ENCODE results near the gene KLF16. TPM values are rescaled to one million over a fixed set of nuclear protein-coding genes. Genes with fewer than 3 reads are reported as not detected.

KLF16 gene
- total RNA-seq, 1 donor from 2014 or later = 18.9 TPM

DNA sequence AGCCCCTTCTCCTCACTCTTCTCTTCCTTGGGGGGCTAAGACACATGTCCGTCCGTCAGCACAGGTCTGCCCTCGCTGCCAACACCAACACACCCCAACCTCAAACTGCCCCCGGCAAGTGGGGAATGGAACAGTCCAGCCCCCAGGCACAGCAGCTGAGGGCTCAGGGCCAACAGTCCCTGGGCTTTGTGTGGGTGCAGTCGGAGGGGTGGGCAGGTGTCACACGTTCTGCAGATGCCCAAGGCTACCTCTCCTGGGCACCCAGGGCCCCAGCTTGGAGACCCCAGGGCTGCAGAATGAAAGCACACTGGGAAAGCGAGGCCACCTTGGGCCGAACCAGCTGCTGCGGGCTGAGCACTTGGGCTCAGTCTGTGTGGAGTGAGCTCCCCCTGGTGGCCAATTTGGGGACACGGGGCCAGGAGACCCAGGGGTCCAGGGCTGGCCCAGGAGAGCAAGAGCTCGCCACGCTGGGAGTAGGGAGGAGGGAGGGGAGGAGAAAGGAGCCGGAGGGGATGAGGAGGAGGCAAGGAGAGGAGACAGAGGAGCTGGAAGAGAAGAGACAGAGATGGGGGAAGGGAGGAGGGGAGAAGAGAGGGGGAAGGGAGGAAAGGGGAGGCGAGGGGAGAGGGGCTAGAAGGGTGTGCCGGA lies 37.3 kb downstream of the KLF16 start:
- Mint-ChIP-seq H3K4me3 (peak overlapping the region; percentile 44), H3K27ac (ENCODE audit: unreplicated experiment) (no peak overlapping the region)

GRCh38 chr19:1824252-1824622 lies 39.1 kb downstream of the KLF16 start:
- no peaks in the 10 kb centered on the region for H3K27me3 Mint-ChIP-seq (ENCODE audit: low read depth)
- DNase-seq (ENCODE audit: low read depth, low spot score) = no peak
- no peaks in the 10 kb centered on the region for H3K4me1 Mint-ChIP-seq
- H3K9me3 Mint-ChIP-seq = no peaks in the 10 kb centered on the region
- H3K4me3 Mint-ChIP-seq = no peak overlapping the region
- peaks cover 6% of the 10 kb centered on the region for H3K36me3 Mint-ChIP-seq (ENCODE audit: low read depth)
- TF ChIP-seq, protein P1, sequence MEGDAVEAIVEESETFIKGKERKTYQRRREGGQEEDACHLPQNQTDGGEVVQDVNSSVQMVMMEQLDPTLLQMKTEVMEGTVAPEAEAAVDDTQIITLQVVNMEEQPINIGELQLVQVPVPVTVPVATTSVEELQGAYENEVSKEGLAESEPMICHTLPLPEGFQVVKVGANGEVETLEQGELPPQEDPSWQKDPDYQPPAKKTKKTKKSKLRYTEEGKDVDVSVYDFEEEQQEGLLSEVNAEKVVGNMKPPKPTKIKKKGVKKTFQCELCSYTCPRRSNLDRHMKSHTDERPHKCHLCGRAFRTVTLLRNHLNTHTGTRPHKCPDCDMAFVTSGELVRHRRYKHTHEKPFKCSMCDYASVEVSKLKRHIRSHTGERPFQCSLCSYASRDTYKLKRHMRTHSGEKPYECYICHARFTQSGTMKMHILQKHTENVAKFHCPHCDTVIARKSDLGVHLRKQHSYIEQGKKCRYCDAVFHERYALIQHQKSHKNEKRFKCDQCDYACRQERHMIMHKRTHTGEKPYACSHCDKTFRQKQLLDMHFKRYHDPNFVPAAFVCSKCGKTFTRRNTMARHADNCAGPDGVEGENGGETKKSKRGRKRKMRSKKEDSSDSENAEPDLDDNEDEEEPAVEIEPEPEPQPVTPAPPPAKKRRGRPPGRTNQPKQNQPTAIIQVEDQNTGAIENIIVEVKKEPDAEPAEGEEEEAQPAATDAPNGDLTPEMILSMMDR (conservative IDR thresholded peaks at IDR 0.05) = no peak
- H3K27ac Mint-ChIP-seq (ENCODE audit: unreplicated experiment) = no peak overlapping the region

More for the DNA sequence above, 37.3 kb downstream of the KLF16 start:
- Mint-ChIP-seq H3K36me3 (ENCODE audit: low read depth) (peaks cover 3% of the 10 kb centered on the region), H3K4me1 (no peaks in the 10 kb centered on the region), H3K27me3 (ENCODE audit: low read depth) (no peaks in the 10 kb centered on the region), H3K9me3 (no peaks in the 10 kb centered on the region)
- peak; percentile 84 for DNase-seq (ENCODE audit: low read depth, low spot score)
- TF ChIP-seq, protein P1 (conservative IDR thresholded peaks at IDR 0.05) = peak; percentile 90

DNA sequence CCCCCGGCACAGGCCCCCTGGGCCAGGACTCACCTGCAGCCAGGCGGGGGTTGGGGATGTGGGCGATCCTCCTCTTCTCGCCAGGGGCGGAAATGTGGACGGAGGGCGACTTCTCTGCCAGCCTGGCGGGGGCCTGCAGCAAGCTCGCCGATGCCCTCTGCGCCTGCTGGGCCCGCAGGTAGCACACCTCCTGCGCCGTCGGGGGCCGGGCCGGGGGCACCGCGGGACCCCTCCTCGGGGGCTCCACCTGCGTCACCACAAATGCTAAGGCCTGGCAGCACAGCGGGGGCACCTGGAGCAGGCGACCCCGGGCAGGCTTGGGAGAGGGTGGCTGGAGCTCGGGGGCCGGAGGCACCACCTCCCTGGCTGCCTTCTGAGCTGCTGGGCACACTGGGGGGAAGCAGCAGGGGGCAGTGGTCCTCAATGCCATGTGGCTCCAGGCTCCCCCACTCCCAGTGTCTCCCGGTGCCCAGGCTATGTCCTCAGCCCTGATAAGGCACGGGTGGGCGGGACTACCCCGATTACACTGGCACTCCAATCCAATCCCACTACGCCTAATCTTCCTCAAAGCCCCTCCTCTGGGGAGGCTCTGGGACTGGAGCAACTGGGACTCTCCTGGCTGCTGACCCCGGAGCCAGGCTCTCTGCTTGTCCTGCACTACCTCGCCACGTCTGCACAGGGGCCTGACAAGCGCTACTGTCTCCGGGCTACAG lies 39.7 kb downstream of the KLF16 start:
- no peaks in the 10 kb centered on the region for H3K27me3 Mint-ChIP-seq (ENCODE audit: low read depth)
- H3K27ac Mint-ChIP-seq (ENCODE audit: unreplicated experiment) = no peak overlapping the region
- H3K4me3 Mint-ChIP-seq = no peak overlapping the region
- TF ChIP-seq, protein P1 (conservative IDR thresholded peaks at IDR 0.05) = no peak
- peaks cover 6% of the 10 kb centered on the region for H3K36me3 Mint-ChIP-seq (ENCODE audit: low read depth)
- DNase-seq (ENCODE audit: low read depth, low spot score) = no peak
- H3K4me1 Mint-ChIP-seq = no peaks in the 10 kb centered on the region
- no peaks in the 10 kb centered on the region for H3K9me3 Mint-ChIP-seq

DNA sequence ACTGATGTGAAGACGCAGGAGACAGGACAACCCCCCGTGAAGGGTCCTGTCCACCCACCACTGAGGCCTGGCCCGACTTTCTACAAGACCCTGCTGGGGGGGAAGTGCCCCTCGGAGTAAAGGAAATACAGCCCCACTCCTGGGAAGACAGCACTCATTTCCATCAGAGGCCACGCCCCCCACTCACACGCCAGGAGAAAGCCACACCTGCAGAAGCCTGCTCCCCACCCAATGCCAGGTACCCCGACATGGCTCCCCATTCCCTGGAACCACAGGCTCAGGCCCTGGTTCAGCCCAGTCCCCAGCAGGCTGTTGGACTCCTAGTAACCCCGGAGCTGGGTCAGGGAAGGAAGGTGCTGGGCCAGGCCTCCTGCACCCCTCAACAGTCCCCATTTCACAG lies 40.4 kb downstream of the KLF16 start:
- Mint-ChIP-seq H3K4me1 (no peaks in the 10 kb centered on the region), H3K36me3 (ENCODE audit: low read depth) (peaks cover 6% of the 10 kb centered on the region), H3K27ac (ENCODE audit: unreplicated experiment) (no peak overlapping the region), H3K27me3 (ENCODE audit: low read depth) (no peaks in the 10 kb centered on the region), H3K9me3 (no peaks in the 10 kb centered on the region), H3K4me3 (no peak overlapping the region)
- TF ChIP-seq, protein P1 (conservative IDR thresholded peaks at IDR 0.05) = no peak
- no peak for DNase-seq (ENCODE audit: low read depth, low spot score)

- Mint-ChIP-seq H3K27ac (ENCODE audit: unreplicated experiment) (peak overlapping the region; percentile 67), H3K9me3 (no peaks in the 10 kb centered on the region), H3K4me1 (no peaks in the 10 kb centered on the region), H3K27me3 (ENCODE audit: low read depth) (no peaks in the 10 kb centered on the region), H3K36me3 (ENCODE audit: low read depth) (peaks cover 6% of the 10 kb centered on the region), H3K4me3 (no peak overlapping the region)
- TF ChIP-seq, protein P1 (conservative IDR thresholded peaks at IDR 0.05) = no peak
- no peak for DNase-seq (ENCODE audit: low read depth, low spot score)
Observed at GRCh38 chr19:1822210-1822609, 41.2 kb downstream of the KLF16 start.
